HCT116 (cell line): ENCODE data around the gene SORCS2. TPM values are rescaled to one million over a fixed set of nuclear protein-coding genes. Genes with fewer than 3 reads are reported as not detected.

Experiments
- ATAC-seq: fragments of 200-7000 bp; cut with Tn5 transposase; 2 replicates; pipeline ENCODE4 v1.9.1; 2020; ENCODE audit warnings: mild to moderate bottlenecking, moderate library complexity
- BruUV-seq: library from RNA; stranded (reverse); fragments of 400-500 nt; replicated peaks from 2 replicates; lab custom pipeline; 2021; lab: Mats Ljungman, UMichigan
- CTCF ChIA-PET: fragments of 300-600 bp; sonication (Branson Sonifier 250); formaldehyde crosslinking; loops from one replicate; lab custom pipeline; 2021; ENCODE audit warnings: antibody characterized with exemption; lab: Charles Lee
- POLR2A ChIA-PET: fragments of 300-600, 350-600 bp; sonication (Branson Sonifier 250); formaldehyde crosslinking; loops from one replicate; lab custom pipeline; 2021; ENCODE audit warnings: antibody characterized with exemption; lab: Charles Lee
- RAD21 ChIA-PET, 2 experiments: fragments of 300-600 bp; sonication (Branson Sonifier 250); formaldehyde crosslinking; loops; one replicate each; lab custom pipeline; 2023; ENCODE audit warnings: low total read pairs in 2 of 2; ENCODE audit not compliant: uncharacterized antibody in 2 of 2, unreplicated experiment in 2 of 2, low non-redundant PET in 1 of 2; lab: Charles Lee
- DNase-seq: peaks from one replicate; pipeline ENCODE4 v3.0.0-alpha.2; 2010; ENCODE audit warnings: low read depth, low spot score
- H2AFZ ChIP-seq: fragments of 200-600 bp; shearing (Covaris generic), sonication (generic); 2 replicates; pipeline ENCODE4 v1.6.1; 2017; ENCODE audit warnings: low read depth, mixed run types, mixed read lengths, antibody characterized with exemption, low read length; ENCODE audit not compliant: poor library complexity, severe bottlenecking
- H3K27ac ChIP-seq: 2 replicates; pipeline ENCODE4 v1.5.1; 2012; ENCODE audit warnings: low read depth, low read length
- H3K27me3 ChIP-seq: fragments of 200-600 bp; sonication (generic); 2 replicates; pipeline ENCODE4 v1.6.1; 2016; ENCODE audit warnings: mixed run types, low read length, mixed read lengths; ENCODE audit not compliant: insufficient read depth
- H3K36me3 ChIP-seq, 2 experiments: fragments of 200-500 bp in 1 of 2; fragments of 200-600 bp in 1 of 2; sonication (Bioruptor generic) in 1 of 2; sonication (generic) in 1 of 2; 2 replicates each; pipeline versions ENCODE4 v1.5.1 to v1.6.1; 2014 to 2016; ENCODE audit warnings: low read length in 2 of 2, inconsistent platforms in 1 of 2, mixed read lengths in 1 of 2, mixed run types in 1 of 2; ENCODE audit not compliant: insufficient read depth in 2 of 2, control insufficient read depth in 1 of 2
- H3K4me1 ChIP-seq, 2 experiments: fragments of 200-600 bp in 1 of 2; sonication (generic) in 1 of 2; 2 replicates each; pipeline versions ENCODE4 v1.5.1 to v1.6.1; 2012 to 2017; ENCODE audit warnings: low read length in 2 of 2, inconsistent platforms in 1 of 2, mild to moderate bottlenecking in 1 of 2, mixed read lengths in 1 of 2, mixed run types in 1 of 2, moderate library complexity in 1 of 2; ENCODE audit not compliant: insufficient read depth in 2 of 2, control insufficient read depth in 1 of 2
- H3K4me2 ChIP-seq: fragments of 200-600 bp; sonication (generic); 2 replicates; pipeline ENCODE4 v1.6.1; 2017; ENCODE audit warnings: mixed run types, low read length, mixed read lengths
- H3K4me3 ChIP-seq, 2 experiments: fragments of 200-600 bp in 1 of 2; sonication (generic) in 1 of 2; replicated peaks in 1 of 2; 2 replicates each; pipeline ENCODE4 v1.5.1; 2011 to 2016; ENCODE audit warnings: low read length in 2 of 2, control low read depth in 1 of 2, low read depth in 1 of 2, mild to moderate bottlenecking in 1 of 2, mixed read lengths in 1 of 2, mixed run types in 1 of 2
- H3K79me2 ChIP-seq: fragments of 200-600 bp; sonication (generic); 2 replicates; pipeline ENCODE4 v1.6.1; 2017; ENCODE audit warnings: mild to moderate bottlenecking, mixed run types, low read length, moderate library complexity, mixed read lengths; ENCODE audit not compliant: insufficient read depth
- H3K9ac ChIP-seq: fragments of 200-600 bp; sonication (generic); 2 replicates; pipeline ENCODE4 v1.6.1; 2016; ENCODE audit warnings: low read length, mixed read lengths
- H3K9me2 ChIP-seq: fragments of 200-600 bp; sonication (generic), shearing (Covaris generic); 2 replicates; pipeline ENCODE4 v1.6.1; 2017; ENCODE audit warnings: mixed run types, mild to moderate bottlenecking, moderate library complexity; ENCODE audit not compliant: insufficient read depth
- H3K9me3 ChIP-seq, 2 experiments: fragments of 200-500 bp in 1 of 2; fragments of 200-600 bp in 1 of 2; sonication (Bioruptor generic) in 1 of 2; sonication (generic) in 1 of 2; 2 replicates each; pipeline ENCODE4 v1.6.1; 2014 to 2017; ENCODE audit warnings: low read length in 2 of 2, mixed read lengths in 2 of 2, inconsistent platforms in 1 of 2, low read depth in 1 of 2, mild to moderate bottlenecking in 1 of 2, mixed run types in 1 of 2, moderate library complexity in 1 of 2; ENCODE audit not compliant: control insufficient read depth in 1 of 2, insufficient read depth in 1 of 2
- H4K20me1 ChIP-seq: fragments of 200-600 bp; sonication (generic), shearing (Covaris generic); 2 replicates; pipeline ENCODE4 v1.6.1; 2017; ENCODE audit warnings: mixed run types, mild to moderate bottlenecking, moderate library complexity; ENCODE audit not compliant: insufficient read depth
- CBX3 ChIP-seq: IDR thresholded peaks from 2 replicates; pipeline ENCODE4 v1.6.1; 2012; ENCODE audit warnings: low read depth
- CEBPB ChIP-seq: IDR thresholded peaks from 2 replicates; pipeline ENCODE4 v1.6.1; 2012; ENCODE audit warnings: low read depth
- EGR1 ChIP-seq: IDR thresholded peaks from 2 replicates; pipeline ENCODE4 v1.6.1; 2012; ENCODE audit warnings: low read depth
- ELF1 ChIP-seq: IDR thresholded peaks from 2 replicates; pipeline ENCODE4 v1.6.1; 2012; ENCODE audit warnings: low read depth, borderline replicate concordance
- EZH2 ChIP-seq: fragments of 200-600 bp; sonication (generic); IDR thresholded peaks from 2 replicates; pipeline ENCODE4 v1.6.1; 2017; ENCODE audit warnings: antibody characterized with exemption, mixed run types
- EZH2phosphoT487 ChIP-seq: fragments of 200-600 bp; IDR thresholded peaks from 2 replicates; pipeline ENCODE4 v1.6.1; 2018; ENCODE audit warnings: antibody characterized with exemption, borderline replicate concordance
- SIN3A ChIP-seq: IDR thresholded peaks from 2 replicates; pipeline ENCODE4 v1.6.1; 2012; ENCODE audit warnings: low read depth
- SP1 ChIP-seq: IDR thresholded peaks from 2 replicates; pipeline ENCODE4 v1.6.1; 2012; ENCODE audit warnings: low read depth
- TCF7L2 ChIP-seq: IDR thresholded peaks from 2 replicates; pipeline ENCODE4 v1.7.0; 2011; ENCODE audit warnings: borderline replicate concordance, inconsistent platforms; ENCODE audit not compliant: insufficient read depth, insufficient read length; ENCODE audit errors: extremely low read depth
- YY1 ChIP-seq: IDR thresholded peaks from 2 replicates; pipeline ENCODE4 v1.6.1; 2011; ENCODE audit warnings: low read length, low read depth, moderate library complexity, mild to moderate bottlenecking; ENCODE audit not compliant: insufficient replicate concordance; ENCODE audit errors: extremely low read depth
- ZFX ChIP-seq: fragments of 450-650 bp; IDR thresholded peaks from 2 replicates; pipeline ENCODE4 v1.6.1; 2017
- ZNF274 ChIP-seq: fragments of 200-500 bp; sonication (Bioruptor generic); IDR thresholded peaks from 2 replicates; pipeline ENCODE4 v1.6.1; 2014; ENCODE audit warnings: mild to moderate bottlenecking, low read depth, low read length, inconsistent platforms
- intact Hi-C: fragments of 100-400 bp; cut with micrococcal nuclease; formaldehyde crosslinking; loops from 2 replicates; pipeline ENCODE4 v1.10.0; 2022
- total RNA-seq: library from RNA; stranded (reverse); gene quantifications from one replicate; pipeline ENCODE4 v1.2.1, GENCODE V29; 2021; ENCODE audit not compliant: unreplicated experiment
- TF ChIP-seq, protein P1 (sequence below): IDR thresholded peaks from 2 replicates; pipeline ENCODE4 v1.6.1; 2011; ENCODE audit warnings: mild to moderate bottlenecking, low read length, moderate library complexity; ENCODE audit not compliant: insufficient replicate concordance; ENCODE audit errors: extremely low read depth
- TF ChIP-seq, protein P2 (sequence below): IDR thresholded peaks from 2 replicates; pipeline ENCODE4 v1.6.1; 2012
- TF ChIP-seq, protein P3 (sequence below): IDR thresholded peaks from 2 replicates; pipeline ENCODE4 v1.6.1; 2012; ENCODE audit warnings: low read depth
- TF ChIP-seq, protein P4 (sequence below): IDR thresholded peaks from 2 replicates; pipeline ENCODE4 v1.6.1; 2012
- TF ChIP-seq, protein P5 (sequence below), 3 experiments: fragments of 200-600 bp in 1 of 3; sonication (generic) in 1 of 3; IDR thresholded peaks in 2 of 3; conservative IDR thresholded peaks in 1 of 3; 2 replicates each; pipeline ENCODE4 v1.5.1; 2012 to 2017; ENCODE audit warnings: low read depth in 2 of 3, low read length in 2 of 3, antibody characterized with exemption in 1 of 3, borderline replicate concordance in 1 of 3, control low read depth in 1 of 3, mild to moderate bottlenecking in 1 of 3, mixed read lengths in 1 of 3, mixed run types in 1 of 3, moderate library complexity in 1 of 3; ENCODE audit not compliant: insufficient read depth in 1 of 3

Gene SORCS2
- total RNA-seq, 1 experiment from 2014 or later = 0.37 TPM

DNA sequence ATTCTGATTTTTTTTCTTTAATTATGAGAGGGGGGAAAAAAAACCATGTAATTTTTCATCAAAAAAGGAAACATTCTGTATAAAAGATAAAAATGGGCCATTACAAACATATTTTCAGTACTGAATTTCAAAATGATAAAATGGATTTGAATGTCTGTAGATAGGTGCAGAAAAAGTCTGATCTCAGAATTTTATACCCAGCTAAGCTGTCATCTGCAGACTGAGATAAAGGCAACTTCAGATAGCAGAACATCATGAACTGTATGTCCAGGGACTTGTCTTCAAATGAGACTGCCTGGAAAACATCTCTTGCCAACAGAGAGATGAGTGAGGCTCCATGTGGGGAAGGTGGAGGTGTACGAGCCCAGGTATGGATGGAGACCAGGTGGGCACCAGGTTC, 360.9 kb downstream of the SORCS2 start:
- no TSS peak for BruUV-seq
- TF ChIP-seq EGR1 = no peak
- TF ChIP-seq, protein P1, sequence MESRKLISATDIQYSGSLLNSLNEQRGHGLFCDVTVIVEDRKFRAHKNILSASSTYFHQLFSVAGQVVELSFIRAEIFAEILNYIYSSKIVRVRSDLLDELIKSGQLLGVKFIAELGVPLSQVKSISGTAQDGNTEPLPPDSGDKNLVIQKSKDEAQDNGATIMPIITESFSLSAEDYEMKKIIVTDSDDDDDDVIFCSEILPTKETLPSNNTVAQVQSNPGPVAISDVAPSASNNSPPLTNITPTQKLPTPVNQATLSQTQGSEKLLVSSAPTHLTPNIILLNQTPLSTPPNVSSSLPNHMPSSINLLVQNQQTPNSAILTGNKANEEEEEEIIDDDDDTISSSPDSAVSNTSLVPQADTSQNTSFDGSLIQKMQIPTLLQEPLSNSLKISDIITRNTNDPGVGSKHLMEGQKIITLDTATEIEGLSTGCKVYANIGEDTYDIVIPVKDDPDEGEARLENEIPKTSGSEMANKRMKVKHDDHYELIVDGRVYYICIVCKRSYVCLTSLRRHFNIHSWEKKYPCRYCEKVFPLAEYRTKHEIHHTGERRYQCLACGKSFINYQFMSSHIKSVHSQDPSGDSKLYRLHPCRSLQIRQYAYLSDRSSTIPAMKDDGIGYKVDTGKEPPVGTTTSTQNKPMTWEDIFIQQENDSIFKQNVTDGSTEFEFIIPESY = no peak
- TF ChIP-seq, protein P2, sequence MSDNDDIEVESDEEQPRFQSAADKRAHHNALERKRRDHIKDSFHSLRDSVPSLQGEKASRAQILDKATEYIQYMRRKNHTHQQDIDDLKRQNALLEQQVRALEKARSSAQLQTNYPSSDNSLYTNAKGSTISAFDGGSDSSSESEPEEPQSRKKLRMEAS = no peak
- TF ChIP-seq EZH2phosphoT487 = no peak
- TF ChIP-seq CEBPB = no peak
- no peak for TF ChIP-seq SP1
- no peak for TF ChIP-seq ZFX
- TF ChIP-seq, protein P3, sequence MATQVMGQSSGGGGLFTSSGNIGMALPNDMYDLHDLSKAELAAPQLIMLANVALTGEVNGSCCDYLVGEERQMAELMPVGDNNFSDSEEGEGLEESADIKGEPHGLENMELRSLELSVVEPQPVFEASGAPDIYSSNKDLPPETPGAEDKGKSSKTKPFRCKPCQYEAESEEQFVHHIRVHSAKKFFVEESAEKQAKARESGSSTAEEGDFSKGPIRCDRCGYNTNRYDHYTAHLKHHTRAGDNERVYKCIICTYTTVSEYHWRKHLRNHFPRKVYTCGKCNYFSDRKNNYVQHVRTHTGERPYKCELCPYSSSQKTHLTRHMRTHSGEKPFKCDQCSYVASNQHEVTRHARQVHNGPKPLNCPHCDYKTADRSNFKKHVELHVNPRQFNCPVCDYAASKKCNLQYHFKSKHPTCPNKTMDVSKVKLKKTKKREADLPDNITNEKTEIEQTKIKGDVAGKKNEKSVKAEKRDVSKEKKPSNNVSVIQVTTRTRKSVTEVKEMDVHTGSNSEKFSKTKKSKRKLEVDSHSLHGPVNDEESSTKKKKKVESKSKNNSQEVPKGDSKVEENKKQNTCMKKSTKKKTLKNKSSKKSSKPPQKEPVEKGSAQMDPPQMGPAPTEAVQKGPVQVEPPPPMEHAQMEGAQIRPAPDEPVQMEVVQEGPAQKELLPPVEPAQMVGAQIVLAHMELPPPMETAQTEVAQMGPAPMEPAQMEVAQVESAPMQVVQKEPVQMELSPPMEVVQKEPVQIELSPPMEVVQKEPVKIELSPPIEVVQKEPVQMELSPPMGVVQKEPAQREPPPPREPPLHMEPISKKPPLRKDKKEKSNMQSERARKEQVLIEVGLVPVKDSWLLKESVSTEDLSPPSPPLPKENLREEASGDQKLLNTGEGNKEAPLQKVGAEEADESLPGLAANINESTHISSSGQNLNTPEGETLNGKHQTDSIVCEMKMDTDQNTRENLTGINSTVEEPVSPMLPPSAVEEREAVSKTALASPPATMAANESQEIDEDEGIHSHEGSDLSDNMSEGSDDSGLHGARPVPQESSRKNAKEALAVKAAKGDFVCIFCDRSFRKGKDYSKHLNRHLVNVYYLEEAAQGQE = no peak
- TF ChIP-seq, protein P4, sequence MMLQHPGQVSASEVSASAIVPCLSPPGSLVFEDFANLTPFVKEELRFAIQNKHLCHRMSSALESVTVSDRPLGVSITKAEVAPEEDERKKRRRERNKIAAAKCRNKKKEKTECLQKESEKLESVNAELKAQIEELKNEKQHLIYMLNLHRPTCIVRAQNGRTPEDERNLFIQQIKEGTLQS = no peak
- TF ChIP-seq ELF1 = no peak
- no peak for TF ChIP-seq EZH2
- no peak for TF ChIP-seq ZNF274
- no peak for TF ChIP-seq SIN3A
- no peak for TF ChIP-seq YY1
- TF ChIP-seq CBX3 = no peak
- TF ChIP-seq TCF7L2 = no peak
- TF ChIP-seq, protein P5, sequence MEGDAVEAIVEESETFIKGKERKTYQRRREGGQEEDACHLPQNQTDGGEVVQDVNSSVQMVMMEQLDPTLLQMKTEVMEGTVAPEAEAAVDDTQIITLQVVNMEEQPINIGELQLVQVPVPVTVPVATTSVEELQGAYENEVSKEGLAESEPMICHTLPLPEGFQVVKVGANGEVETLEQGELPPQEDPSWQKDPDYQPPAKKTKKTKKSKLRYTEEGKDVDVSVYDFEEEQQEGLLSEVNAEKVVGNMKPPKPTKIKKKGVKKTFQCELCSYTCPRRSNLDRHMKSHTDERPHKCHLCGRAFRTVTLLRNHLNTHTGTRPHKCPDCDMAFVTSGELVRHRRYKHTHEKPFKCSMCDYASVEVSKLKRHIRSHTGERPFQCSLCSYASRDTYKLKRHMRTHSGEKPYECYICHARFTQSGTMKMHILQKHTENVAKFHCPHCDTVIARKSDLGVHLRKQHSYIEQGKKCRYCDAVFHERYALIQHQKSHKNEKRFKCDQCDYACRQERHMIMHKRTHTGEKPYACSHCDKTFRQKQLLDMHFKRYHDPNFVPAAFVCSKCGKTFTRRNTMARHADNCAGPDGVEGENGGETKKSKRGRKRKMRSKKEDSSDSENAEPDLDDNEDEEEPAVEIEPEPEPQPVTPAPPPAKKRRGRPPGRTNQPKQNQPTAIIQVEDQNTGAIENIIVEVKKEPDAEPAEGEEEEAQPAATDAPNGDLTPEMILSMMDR (IDR thresholded peaks at IDR 0.05 in 2 of 3, conservative IDR thresholded peaks at IDR 0.05 in 1 of 3; ENCODE audit: borderline replicate concordance in 1 of 3, insufficient read depth in 1 of 3, low read depth in 2 of 3, low read length in 2 of 3) = no peak
- CTCF ChIA-PET = no interaction called here
- DNase-seq (no peak), ATAC-seq (no peak)
- H3K27ac ChIP-seq = no peak overlapping the region
- H3K9ac ChIP-seq = no peak overlapping the region
- no peak overlapping the region for H3K4me2 ChIP-seq
- no peaks in the 10 kb centered on the region for H3K27me3 ChIP-seq
- no peaks in the 10 kb centered on the region for H3K36me3 ChIP-seq
- no peak overlapping the region for H3K4me3 ChIP-seq
- H3K9me3 ChIP-seq = peaks cover 13 to 20% of the 10 kb centered on the region in 2 experiments; a peak in 3 of 4 replicates
- H3K4me1 ChIP-seq = peaks cover 0 to 3% of the 10 kb centered on the region in 2 experiments; a peak in 1 of 4 replicates
- intact Hi-C loops = no loop called here
- no peaks in the 10 kb centered on the region for H3K79me2 ChIP-seq
- no peak overlapping the region for H2AFZ ChIP-seq
- no peaks in the 10 kb centered on the region for H4K20me1 ChIP-seq
- RAD21 ChIA-PET = no interaction called here
- H3K9me2 ChIP-seq = no peaks in the 10 kb centered on the region
- POLR2A ChIA-PET = no interaction called here
